Measurements from ENCODE around the gene COL15A1.

COL15A1 gene

GRCh38 chr9:99073985-99074901 lies 130.5 kb downstream of the COL15A1 start:
- no peak for DNase-seq (ENCODE audit: low read depth)
- no peak overlapping the region for H3K4me3 ChIP-seq (ENCODE audit: low read depth, low read length)
- no peak for TF ChIP-seq CTCF (IDR thresholded peaks at IDR 0.05; ENCODE audit: low read depth, low read length, missing control alignments)
- in situ Hi-C loops (cut with HindIII; ENCODE audit: low sequenced_read_pairs): no loop called here

- DNase-seq (ENCODE audit: low read depth): no peak
- no peak for TF ChIP-seq CTCF (IDR thresholded peaks at IDR 0.05; ENCODE audit: low read depth, low read length, missing control alignments)
- in situ Hi-C loops (cut with HindIII; ENCODE audit: low sequenced_read_pairs): no loop called here
- no peak overlapping the region for H3K4me3 ChIP-seq (ENCODE audit: low read depth, low read length)
These were observed 131.2 kb downstream of the COL15A1 start for GRCh38 chr9:99074902-99075245.

- H3K4me3 ChIP-seq (ENCODE audit: low read depth, low read length): no peak overlapping the region
- in situ Hi-C loops (cut with HindIII; ENCODE audit: low sequenced_read_pairs): no loop called here
- DNase-seq (ENCODE audit: low read depth): no peak
- no peak for TF ChIP-seq CTCF (IDR thresholded peaks at IDR 0.05; ENCODE audit: low read depth, low read length, missing control alignments)
These were observed 131.7 kb downstream of the COL15A1 start for GRCh38 chr9:99075246-99075912.

GRCh38 chr9:99076030-99076429 lies 132.3 kb downstream of the COL15A1 start:
- no peak overlapping the region for H3K4me3 ChIP-seq (ENCODE audit: low read depth, low read length)
- DNase-seq (ENCODE audit: low read depth): no peak
- TF ChIP-seq CTCF (IDR thresholded peaks at IDR 0.05; ENCODE audit: low read depth, low read length, missing control alignments): no peak
- in situ Hi-C loops (cut with HindIII; ENCODE audit: low sequenced_read_pairs): no loop called here

GRCh38 chr9:99076483-99077171 lies 132.9 kb downstream of the COL15A1 start:
- in situ Hi-C loops (cut with HindIII; ENCODE audit: low sequenced_read_pairs): no loop called here
- no peak for DNase-seq (ENCODE audit: low read depth)
- no peak for TF ChIP-seq CTCF (IDR thresholded peaks at IDR 0.05; ENCODE audit: low read depth, low read length, missing control alignments)
- H3K4me3 ChIP-seq (ENCODE audit: low read depth, low read length): no peak overlapping the region

- H3K4me3 ChIP-seq (ENCODE audit: low read depth, low read length): no peak overlapping the region
- in situ Hi-C loops (cut with HindIII; ENCODE audit: low sequenced_read_pairs): no loop called here
- TF ChIP-seq CTCF (IDR thresholded peaks at IDR 0.05; ENCODE audit: low read depth, low read length, missing control alignments): no peak
- DNase-seq (ENCODE audit: low read depth): no peak
These were observed 135.0 kb downstream of the COL15A1 start for GRCh38 chr9:99078717-99079116.
